WTC11 (cell line): ENCODE measurements around the gene ARSA. TPM values are rescaled to one million over a fixed set of nuclear protein-coding genes. Genes with fewer than 3 reads are reported as not detected.

Experiments
- ATAC-seq: fragments of 200-7000 bp; cut with Tn5 transposase; 2 replicates; pipeline ENCODE4 v1.10.0; 2021; ENCODE audit warnings: mild to moderate bottlenecking, moderate library complexity
- CTCF ChIA-PET: fragments of 300-600 bp; sonication (Branson Sonifier 250); formaldehyde crosslinking; loops from one replicate; lab custom pipeline; 2021; ENCODE audit warnings: antibody characterized with exemption; lab: Charles Lee
- POLR2A ChIA-PET: fragments of 350-600 bp; sonication (Branson Sonifier 250); formaldehyde crosslinking; loops from one replicate; lab custom pipeline; 2021; ENCODE audit warnings: antibody characterized with exemption; lab: Charles Lee
- DNase-seq: peaks from one replicate; pipeline ENCODE4 v3.0.0; 2021; ENCODE audit warnings: low spot score
- H3K27ac Mint-ChIP-seq: 2 replicates; pipeline ENCODE4 v1.8.0; 2021; ENCODE audit warnings: mixed read lengths
- H3K27me3 Mint-ChIP-seq: 2 replicates; pipeline ENCODE4 v1.8.0; 2021; ENCODE audit warnings: low read depth, mild to moderate bottlenecking, moderate library complexity, mixed read lengths
- H3K36me3 Mint-ChIP-seq: 2 replicates; pipeline ENCODE4 v1.8.0; 2021; ENCODE audit warnings: mixed read lengths
- H3K4me1 Mint-ChIP-seq: 2 replicates; pipeline ENCODE4 v1.8.0; 2022; ENCODE audit warnings: mixed read lengths
- H3K4me3 Mint-ChIP-seq: 2 replicates; pipeline ENCODE4 v1.8.0; 2021; ENCODE audit warnings: mild to moderate bottlenecking, moderate library complexity, mixed read lengths
- H3K9me3 Mint-ChIP-seq: 2 replicates; pipeline ENCODE4 v1.8.0; 2021; ENCODE audit warnings: mixed read lengths
- ATF3 ChIP-seq: sonication (generic); formaldehyde crosslinking; conservative IDR thresholded peaks from 2 replicates; pipeline ENCODE4 v1.8.1; 2022; ENCODE audit warnings: mild to moderate bottlenecking, missing genetic modification reagents
- CBFB ChIP-seq: sonication (generic); formaldehyde crosslinking; IDR thresholded peaks from 2 replicates; pipeline ENCODE4 v1.8.1; 2022; ENCODE audit warnings: mild to moderate bottlenecking, low read depth, missing genetic modification reagents
- EMX1 ChIP-seq: fragments of 250-450 bp; sonication (Bioruptor Pico); IDR thresholded peaks from 2 replicates; pipeline ENCODE4 v1.8.0; 2021; ENCODE audit warnings: mild to moderate bottlenecking
- FOXJ3 ChIP-seq: sonication (generic); formaldehyde crosslinking; IDR thresholded peaks from 2 replicates; pipeline ENCODE4 v1.9.0; 2021; ENCODE audit warnings: missing genetic modification reagents, mild to moderate bottlenecking, borderline replicate concordance
- FOXP4 ChIP-seq: sonication (generic); formaldehyde crosslinking; IDR thresholded peaks from 2 replicates; pipeline ENCODE4 v1.8.0; 2022; ENCODE audit warnings: mild to moderate bottlenecking, missing genetic modification reagents
- HMGA2 ChIP-seq: fragments of 250-450 bp; sonication (Bioruptor Pico); IDR thresholded peaks from 2 replicates; pipeline ENCODE4 v1.4.0; 2021; ENCODE audit warnings: mild to moderate bottlenecking, moderate library complexity
- NFE2L1 ChIP-seq: sonication (generic); formaldehyde crosslinking; IDR thresholded peaks from 2 replicates; pipeline ENCODE4 v1.8.1; 2023; ENCODE audit warnings: missing genetic modification reagents
- PRDM15 ChIP-seq: sonication (generic); formaldehyde crosslinking; IDR thresholded peaks from 2 replicates; pipeline ENCODE4 v1.8.0; 2022; ENCODE audit warnings: missing genetic modification reagents
- SOX15 ChIP-seq: fragments of 250-450 bp; sonication (Bioruptor Pico); IDR thresholded peaks from 2 replicates; pipeline ENCODE4 v1.9.0; 2021; ENCODE audit warnings: mild to moderate bottlenecking
- SP1 ChIP-seq: sonication (generic); formaldehyde crosslinking; conservative IDR thresholded peaks from 2 replicates; pipeline ENCODE4 v1.8.1; 2022; ENCODE audit warnings: missing genetic modification reagents
- TEAD4 ChIP-seq: sonication (generic); formaldehyde crosslinking; IDR thresholded peaks from 2 replicates; pipeline ENCODE4 v1.8.0; 2022; ENCODE audit warnings: mild to moderate bottlenecking, missing genetic modification reagents
- ZNF121 ChIP-seq: sonication (generic); formaldehyde crosslinking; IDR thresholded peaks from 2 replicates; pipeline ENCODE4 v1.8.0; 2023; ENCODE audit warnings: missing genetic modification reagents
- ZNF138 ChIP-seq: sonication (generic); formaldehyde crosslinking; conservative IDR thresholded peaks from 2 replicates; pipeline ENCODE4 v1.8.1; 2022; ENCODE audit warnings: mild to moderate bottlenecking, moderate library complexity, missing genetic modification reagents
- ZNF532 ChIP-seq: fragments of 250-450 bp; sonication (Bioruptor Pico); IDR thresholded peaks from 2 replicates; pipeline ENCODE4 v1.9.0; 2021; ENCODE audit warnings: mild to moderate bottlenecking, borderline replicate concordance
- ZNF671 ChIP-seq: fragments of 250-450 bp; sonication (Bioruptor Pico); IDR thresholded peaks from 2 replicates; pipeline ENCODE4 v1.8.0; 2021; ENCODE audit warnings: mild to moderate bottlenecking
- total RNA-seq: library from RNA; stranded (reverse); gene quantifications from 3 replicates; pipeline ENCODE4 v1.2.3, GENCODE V29; 2021
- TF ChIP-seq, protein P1 (sequence below): fragments of 250-450 bp; sonication (Bioruptor Pico); IDR thresholded peaks from 2 replicates; pipeline ENCODE4 v2.1.2; 2022; ENCODE audit warnings: mild to moderate bottlenecking, moderate library complexity
- TF ChIP-seq, protein P2 (sequence below): sonication (generic); formaldehyde crosslinking; IDR thresholded peaks from 2 replicates; pipeline ENCODE4 v1.8.1; 2023; ENCODE audit warnings: mild to moderate bottlenecking, moderate library complexity, missing genetic modification reagents
- TF ChIP-seq, protein P3 (sequence below): fragments of 250-450 bp; sonication (Bioruptor Pico); IDR thresholded peaks from 2 replicates; pipeline ENCODE4 v1.9.0; 2021; ENCODE audit warnings: mild to moderate bottlenecking

Gene ARSA
- total RNA-seq, 1 experiment from 2014 or later = 18.8 TPM

DNA sequence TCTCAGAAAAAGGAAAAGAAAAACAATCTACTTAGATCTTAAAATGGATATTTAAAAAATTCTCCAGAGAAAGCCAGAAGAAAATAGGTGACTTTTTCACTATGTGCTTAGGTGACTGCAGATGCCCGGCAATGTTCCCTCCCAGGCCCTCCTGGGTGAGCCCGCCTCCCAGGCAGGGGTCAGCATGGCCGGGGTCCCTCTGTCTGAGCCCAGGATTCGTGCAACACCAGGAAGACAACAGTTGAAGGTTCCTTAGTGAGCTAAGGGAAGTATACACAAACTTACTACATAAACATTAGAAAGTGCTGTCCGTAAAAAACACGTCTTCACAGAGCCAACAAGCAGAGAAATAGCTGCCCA lies 15.8 kb downstream of the ARSA start (continued):
- TF ChIP-seq ZNF532 (CRISPR knock-in tag) (no peak), ZNF671 (CRISPR knock-in tag) (no peak), FOXJ3 (CRISPR knock-in tag) (no peak), HMGA2 (CRISPR knock-in tag) (no peak), ZNF138 (CRISPR knock-in tag) (no peak), CBFB (no peak), SOX15 (CRISPR knock-in tag) (no peak), TEAD4 (CRISPR knock-in tag) (no peak), ATF3 (CRISPR knock-in tag) (no peak), PRDM15 (CRISPR knock-in tag) (no peak)

DNA sequence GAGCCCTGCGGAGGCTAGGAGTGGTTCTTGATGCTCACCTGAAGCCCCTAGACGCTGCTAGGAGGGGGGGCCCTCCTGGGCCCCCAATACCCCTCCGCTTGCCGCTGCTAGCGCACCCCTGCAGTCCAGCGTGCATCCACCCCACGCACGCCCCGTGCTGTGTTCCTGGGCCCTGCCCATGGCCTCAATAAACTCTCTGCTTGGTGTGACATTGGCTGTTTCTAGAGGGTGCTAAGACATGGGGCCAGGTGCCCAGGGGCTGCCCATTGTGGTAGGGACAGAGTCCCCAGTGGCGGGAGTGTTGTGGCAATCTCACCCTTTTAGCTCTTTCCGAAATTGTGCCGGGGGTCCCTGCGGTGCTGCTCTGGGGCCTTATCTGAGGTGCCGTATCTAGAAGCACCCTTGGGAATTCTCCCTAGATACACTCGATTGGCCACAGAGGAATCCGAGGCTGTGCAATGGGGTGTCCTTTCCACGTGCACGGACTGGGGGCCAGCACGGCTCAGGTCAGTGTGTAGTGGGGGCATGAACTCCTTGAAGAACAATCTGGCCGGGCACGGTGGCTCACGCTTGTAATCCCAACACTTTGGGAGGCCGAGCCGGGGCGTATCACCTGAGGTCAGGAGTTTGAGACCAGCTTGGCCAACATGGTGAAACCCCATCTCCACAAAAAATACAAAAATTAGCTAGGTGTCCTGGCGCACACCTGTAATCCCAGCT lies 16.5 kb downstream of the ARSA start:
- ChIA-PET CTCF (interaction anchor here (1.3 to 2.5 kb wide), 4 partner anchors 9 to 163 kb away, joined by 4 to 12 read pairs (median 8); partner anchors contain the start of genes ARSA and SYCE3), POLR2A (no interaction called here)
- Mint-ChIP-seq H3K4me3 (no peak overlapping the region), H3K27ac (no peak overlapping the region), H3K27me3 (peaks cover 16% of the 10 kb centered on the region), H3K36me3 (no peaks in the 10 kb centered on the region), H3K4me1 (peaks cover 14% of the 10 kb centered on the region), H3K9me3 (no peaks in the 10 kb centered on the region)
- no peak for TF ChIP-seq EMX1 (CRISPR knock-in tag)
- no peak for TF ChIP-seq ZNF121 (CRISPR knock-in tag)
- no peak for TF ChIP-seq SP1 (CRISPR knock-in tag)
- TF ChIP-seq, protein P1, sequence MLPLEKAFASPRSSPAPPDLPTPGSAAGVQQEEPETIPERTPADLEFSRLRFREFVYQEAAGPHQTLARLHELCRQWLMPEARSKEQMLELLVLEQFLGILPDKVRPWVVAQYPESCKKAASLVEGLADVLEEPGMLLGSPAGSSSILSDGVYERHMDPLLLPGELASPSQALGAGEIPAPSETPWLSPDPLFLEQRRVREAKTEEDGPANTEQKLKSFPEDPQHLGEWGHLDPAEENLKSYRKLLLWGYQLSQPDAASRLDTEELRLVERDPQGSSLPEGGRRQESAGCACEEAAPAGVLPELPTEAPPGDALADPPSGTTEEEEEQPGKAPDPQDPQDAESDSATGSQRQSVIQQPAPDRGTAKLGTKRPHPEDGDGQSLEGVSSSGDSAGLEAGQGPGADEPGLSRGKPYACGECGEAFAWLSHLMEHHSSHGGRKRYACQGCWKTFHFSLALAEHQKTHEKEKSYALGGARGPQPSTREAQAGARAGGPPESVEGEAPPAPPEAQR (CRISPR knock-in tag) = no peak
- TF ChIP-seq FOXP4 (CRISPR knock-in tag) = no peak
- TF ChIP-seq, protein P2, sequence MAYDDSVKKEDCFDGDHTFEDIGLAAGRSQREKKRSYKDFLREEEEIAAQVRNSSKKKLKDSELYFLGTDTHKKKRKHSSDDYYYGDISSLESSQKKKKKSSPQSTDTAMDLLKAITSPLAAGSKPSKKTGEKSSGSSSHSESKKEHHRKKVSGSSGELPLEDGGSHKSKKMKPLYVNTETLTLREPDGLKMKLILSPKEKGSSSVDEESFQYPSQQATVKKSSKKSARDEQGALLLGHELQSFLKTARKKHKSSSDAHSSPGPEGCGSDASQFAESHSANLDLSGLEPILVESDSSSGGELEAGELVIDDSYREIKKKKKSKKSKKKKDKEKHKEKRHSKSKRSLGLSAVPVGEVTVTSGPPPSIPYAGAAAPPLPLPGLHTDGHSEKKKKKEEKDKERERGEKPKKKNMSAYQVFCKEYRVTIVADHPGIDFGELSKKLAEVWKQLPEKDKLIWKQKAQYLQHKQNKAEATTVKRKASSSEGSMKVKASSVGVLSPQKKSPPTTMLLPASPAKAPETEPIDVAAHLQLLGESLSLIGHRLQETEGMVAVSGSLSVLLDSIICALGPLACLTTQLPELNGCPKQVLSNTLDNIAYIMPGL (CRISPR knock-in tag) = no peak
- no peak for TF ChIP-seq NFE2L1 (CRISPR knock-in tag)
- TF ChIP-seq, protein P3, sequence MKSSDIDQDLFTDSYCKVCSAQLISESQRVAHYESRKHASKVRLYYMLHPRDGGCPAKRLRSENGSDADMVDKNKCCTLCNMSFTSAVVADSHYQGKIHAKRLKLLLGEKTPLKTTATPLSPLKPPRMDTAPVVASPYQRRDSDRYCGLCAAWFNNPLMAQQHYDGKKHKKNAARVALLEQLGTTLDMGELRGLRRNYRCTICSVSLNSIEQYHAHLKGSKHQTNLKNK (CRISPR knock-in tag) = no peak
- DNase-seq (no peak), ATAC-seq (no peak)
